HG02759 (cell line): Measurements from ENCODE around the gene CAPN9.
"Not testable (repeated sequence)": the region's sequence is repeated elsewhere in the genome, so short reads cannot be mapped to it uniquely, and the experiment has no call there.

ENCODE experiments used
- ATAC-seq: cut with Tn5 transposase; IDR thresholded peaks from one replicate; pipeline ENCODE4 v1.9.1; 2021; ENCODE audit warnings: mild to moderate bottlenecking, moderate library complexity; ENCODE audit not compliant: unreplicated experiment

CAPN9 gene, protein sequence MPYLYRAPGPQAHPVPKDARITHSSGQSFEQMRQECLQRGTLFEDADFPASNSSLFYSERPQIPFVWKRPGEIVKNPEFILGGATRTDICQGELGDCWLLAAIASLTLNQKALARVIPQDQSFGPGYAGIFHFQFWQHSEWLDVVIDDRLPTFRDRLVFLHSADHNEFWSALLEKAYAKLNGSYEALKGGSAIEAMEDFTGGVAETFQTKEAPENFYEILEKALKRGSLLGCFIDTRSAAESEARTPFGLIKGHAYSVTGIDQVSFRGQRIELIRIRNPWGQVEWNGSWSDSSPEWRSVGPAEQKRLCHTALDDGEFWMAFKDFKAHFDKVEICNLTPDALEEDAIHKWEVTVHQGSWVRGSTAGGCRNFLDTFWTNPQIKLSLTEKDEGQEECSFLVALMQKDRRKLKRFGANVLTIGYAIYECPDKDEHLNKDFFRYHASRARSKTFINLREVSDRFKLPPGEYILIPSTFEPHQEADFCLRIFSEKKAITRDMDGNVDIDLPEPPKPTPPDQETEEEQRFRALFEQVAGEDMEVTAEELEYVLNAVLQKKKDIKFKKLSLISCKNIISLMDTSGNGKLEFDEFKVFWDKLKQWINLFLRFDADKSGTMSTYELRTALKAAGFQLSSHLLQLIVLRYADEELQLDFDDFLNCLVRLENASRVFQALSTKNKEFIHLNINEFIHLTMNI

DNA sequence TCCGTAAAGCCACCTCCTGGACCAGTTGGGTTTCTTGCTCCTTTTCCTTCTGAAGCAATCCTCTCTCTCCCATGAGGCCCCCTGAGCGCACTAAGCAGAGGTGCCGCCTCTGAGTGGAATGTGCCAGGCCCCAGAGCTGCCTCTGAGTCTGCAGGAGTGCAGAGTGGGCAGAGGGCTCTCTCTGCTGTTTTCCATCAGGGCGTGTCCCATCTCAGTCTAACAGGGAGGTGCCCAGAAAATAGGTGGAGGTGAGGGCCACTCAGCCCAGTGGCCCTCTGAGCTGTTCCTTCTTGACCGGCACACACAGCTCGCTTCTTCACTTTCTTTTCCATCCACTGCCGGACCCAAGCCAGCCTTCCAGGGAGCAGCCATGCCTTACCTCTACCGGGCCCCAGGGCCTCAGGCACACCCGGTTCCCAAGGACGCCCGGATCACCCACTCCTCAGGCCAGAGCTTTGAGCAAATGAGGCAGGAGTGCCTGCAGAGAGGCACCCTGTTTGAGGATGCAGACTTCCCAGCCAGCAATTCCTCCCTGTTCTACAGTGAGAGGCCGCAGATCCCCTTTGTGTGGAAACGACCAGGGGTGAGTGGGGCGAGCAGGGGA is at the start of gene CAPN9:
CAPN9 (plus strand) TSS at position 262 of the 604 bp plus-strand sequence; CDS start at position 371, 109 bp downstream.
- no peak for ATAC-seq

DNA sequence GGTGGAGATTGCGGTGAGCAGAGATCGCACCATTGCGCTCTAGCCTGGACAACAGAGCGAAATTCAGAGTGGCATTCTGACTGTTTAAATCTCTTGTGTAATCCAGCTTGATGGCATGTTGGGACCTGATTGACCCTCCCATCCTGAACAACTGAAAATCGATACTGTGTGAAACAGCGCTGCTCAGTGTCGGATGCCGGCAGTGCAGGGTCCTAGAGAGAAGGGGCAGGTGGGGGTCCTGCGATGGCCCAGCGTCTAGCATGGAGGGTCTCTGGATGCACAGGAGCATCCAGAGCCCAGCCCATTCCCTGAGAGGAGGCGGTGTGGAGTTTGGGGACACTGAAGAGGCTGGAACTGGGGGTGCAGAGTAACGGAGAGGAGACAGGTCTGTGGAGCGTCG is 49.1 kb upstream of the CAPN9 start:
- ATAC-seq, result no peak

DNA sequence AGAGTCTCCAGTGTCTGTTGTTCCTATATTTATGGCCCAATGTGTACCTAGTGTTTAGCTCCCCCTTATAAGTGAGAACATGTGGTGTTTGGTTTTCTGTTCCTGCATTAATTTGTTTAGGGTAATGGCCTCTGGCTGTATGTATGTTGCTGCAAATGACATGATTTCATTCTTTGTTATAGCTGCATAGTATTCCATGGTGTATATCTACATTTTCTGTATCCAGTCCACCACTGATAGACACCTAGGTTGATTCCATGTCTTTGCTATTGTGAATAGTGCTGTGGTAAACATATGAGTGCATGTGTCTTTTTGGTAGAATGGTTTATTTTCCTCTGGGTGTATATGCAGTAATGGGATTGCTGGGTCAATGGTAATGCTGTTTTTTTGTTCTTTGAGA is 48.2 kb upstream of the CAPN9 start:
- ATAC-seq, result not testable (repeated sequence)

DNA sequence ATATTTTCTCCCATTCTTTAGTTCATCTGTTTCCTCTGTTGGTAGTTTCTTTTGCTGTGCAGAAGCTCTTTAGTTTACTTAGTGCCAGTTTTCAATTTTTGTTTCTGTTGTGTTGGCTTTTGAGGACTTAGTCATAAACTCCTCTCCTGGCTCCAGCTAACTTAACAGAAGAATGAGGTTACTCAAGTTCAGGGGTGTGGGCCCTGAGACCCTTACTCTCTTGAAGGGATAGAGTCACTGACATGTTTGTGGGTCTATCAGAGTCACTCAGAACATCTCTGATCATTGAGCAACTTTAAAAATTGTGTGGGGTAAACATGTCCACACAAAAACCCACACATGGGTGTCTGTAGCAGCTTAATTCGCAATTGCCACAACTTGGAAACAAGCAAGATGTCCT is 47.5 kb upstream of the CAPN9 start:
- ATAC-seq, result no peak

DNA sequence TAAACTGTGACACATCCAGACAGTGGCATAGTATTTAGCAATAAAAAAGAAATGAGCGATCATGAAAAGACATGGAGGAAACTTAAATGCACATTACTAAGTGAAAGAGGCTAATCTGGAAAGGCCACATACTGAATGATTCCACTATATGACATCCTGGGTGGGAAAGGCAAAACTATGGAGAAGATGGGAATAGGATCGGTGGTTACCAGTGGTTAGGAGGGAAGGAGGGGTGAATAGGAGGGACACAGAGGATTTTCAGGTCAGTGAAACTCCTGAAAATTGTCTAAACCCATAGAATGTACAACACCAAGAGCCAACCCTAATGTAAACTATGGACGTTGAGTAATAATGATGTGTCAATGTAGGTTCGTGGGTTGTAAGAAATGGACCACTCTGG is 47.1 kb upstream of the CAPN9 start:
- no peak for ATAC-seq

DNA sequence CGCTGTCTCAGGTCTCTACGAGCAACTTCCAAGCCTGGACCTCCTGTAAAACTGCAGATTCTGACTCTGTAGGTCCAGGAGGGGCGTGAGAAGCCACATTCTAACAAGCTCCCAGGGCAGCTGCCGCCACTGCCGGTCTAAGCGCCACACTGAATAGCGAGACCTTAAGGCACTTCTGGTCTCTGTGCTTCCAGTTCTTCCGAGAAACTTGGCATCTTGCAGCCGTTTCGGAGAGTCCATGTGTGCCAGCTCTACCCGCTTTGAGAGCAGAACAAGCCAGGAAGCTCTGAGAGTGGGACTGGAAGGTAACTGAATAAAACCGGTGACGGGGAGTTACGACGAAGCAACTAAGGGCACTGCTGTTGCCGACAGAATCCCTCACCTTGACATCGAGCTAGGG is 45.8 kb upstream of the CAPN9 start:
- no peak for ATAC-seq

DNA sequence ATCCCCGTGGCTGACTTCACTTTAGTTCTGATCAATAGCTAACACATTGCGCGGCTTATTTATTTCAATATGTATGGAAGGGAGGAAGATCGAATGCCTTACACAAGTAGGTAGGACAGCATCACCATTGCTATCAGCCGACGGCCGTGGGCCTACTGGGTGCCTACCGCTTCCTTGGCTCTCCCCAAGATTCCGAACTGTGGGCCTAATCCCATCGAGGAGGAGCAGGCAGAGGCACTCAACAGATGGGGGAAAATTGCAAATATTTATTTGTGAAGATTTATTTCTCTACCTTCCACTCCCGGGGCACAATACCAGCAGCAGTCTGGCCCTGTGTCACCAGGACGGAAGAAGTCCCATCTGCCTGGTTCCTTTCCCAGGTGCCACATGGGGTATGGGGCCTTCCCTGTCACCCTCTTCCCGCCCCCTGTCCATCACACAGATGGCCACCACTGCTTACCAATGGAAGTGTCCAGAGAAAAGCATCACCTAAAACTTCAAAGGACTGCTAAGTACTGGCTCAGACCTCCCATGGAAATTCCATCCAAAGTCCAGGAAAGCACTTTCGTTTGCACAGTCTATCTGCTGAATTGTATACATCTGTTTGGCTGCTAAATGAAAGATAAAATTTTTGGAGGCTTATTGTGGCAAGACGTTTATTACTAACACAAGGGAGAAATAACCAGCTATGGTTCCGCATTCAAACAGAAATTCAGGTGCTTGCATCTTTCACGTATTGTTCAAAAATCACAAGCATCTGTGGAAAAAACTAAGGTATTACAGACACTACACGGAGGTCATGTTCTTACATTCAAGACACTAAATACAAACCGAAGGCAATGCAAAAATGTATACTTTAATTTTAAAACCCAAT is 45.1 kb upstream of the CAPN9 start:
- ATAC-seq, result no peak

DNA sequence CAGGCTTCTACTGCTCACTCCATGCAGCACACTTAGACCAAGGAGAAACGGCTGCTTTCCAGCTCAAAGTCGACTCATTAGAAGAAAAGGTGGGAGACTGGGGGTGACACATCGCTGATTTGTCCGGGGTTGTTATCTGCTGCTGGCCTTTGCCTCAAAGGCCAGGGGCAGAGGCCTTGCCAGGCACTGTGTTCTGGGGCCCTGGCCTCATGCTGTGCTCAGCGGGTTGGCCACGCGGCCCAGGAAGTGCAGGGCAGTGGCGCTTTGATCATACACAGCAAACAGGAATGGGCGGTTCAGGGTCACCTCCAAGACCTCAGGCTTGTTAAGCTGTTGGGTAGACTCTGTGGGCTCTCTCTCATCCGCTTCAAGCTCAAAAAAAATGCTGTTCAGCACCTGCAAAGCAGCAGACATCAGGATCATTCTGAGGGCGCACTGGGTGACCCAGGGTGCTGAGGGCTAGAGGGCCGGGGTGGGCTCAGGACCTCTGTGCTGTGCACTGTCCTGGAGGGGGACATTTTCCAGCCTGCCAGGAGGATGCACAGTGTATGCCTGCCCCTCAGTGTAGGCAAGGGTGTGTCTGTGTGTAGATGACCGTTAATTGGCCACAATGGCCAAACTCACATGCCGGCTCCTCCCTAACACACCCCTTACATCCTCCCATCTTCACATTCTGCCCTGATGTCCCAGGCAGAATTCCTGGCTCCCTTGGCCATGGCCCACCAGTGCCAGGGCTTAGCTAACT is 44.1 kb upstream of the CAPN9 start:
- ATAC-seq, result no peak

DNA sequence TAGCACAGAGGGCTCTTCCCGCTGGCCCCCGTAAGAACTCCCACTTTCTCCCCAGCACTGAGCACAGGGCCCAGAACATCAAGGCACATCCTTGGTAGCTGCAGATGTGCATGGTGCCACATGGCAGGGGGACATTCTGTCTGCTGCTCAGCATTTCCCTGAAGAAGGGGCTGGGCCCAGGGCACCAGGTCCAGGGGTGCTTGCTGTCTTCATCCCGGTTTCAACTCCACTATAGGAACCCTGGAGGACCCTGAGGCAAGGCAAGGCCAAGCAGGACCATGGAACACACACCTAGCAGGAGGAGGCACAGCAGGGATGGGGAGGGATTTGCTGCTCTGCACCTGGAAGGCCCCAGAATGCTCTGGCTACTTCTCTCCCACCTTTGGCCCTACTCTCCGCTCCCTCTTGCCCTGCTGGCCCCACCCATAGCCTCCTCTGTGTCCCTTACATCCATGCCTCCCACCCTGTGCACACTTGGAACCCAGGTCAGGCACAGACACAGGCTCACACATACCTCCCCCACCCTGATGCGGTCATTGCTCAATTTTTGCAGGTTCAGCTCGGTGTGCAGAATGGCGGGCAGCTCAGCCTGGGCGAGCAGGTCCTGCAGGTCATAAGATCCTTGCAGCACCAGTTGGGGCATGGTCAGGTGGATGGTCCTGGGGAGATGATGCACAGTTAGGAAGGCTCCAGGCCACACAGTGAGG is 43.4 kb upstream of the CAPN9 start:
- no peak for ATAC-seq

DNA sequence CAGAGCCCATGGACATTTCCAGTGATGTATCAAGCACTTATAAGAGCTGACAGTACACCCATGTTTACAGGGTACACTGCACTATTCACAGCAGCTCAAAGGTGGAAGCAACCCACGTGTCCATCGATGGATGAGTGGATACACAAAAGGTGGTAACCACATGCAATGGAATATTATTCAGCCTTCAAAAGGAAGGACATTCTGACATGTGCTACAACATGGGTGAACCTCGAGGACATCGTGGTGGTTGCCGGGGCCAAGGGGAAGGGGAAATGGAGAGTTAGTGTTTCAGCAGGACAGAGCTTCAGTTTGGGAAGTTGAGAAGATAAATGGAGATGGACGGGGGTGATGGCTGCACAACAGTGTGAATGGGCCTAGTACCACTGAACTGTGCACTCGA is 42.4 kb upstream of the CAPN9 start:
- no peak for ATAC-seq

DNA sequence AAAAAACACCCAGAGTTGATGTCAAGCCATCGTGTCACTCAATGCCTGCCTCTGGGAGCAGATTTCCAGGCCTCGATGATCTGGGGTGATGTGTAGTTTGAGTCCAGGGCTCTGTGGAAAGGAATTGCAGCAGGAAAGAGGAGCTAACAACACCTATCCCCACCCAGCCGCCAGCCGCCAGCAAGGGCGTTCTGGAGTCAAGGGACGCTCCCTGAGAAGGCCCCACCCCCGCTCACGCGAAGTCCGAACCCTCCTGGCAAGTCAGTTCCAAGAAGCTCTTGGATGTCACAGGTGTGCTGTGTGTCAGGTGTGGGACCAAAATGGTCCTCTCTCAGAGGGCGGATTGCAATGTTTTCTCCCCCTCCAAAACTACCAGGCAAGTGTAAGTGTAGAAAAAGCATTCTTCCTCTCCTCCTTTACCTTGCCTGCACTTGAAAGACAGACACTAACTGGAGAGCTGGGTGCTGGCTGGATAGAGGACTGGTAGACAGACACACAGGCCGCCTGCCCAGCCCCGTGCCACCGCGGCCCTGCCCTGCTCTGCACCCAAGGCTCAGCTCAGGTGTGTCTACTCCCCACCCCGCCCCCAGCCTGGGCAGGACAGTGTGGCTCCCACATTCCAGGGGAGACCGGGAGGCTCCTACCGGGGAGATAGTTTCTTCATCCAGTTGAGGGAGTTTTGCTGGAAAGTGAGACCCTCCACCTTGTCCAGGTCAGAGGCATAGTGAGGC is 41.7 kb upstream of the CAPN9 start:
- no peak for ATAC-seq

DNA sequence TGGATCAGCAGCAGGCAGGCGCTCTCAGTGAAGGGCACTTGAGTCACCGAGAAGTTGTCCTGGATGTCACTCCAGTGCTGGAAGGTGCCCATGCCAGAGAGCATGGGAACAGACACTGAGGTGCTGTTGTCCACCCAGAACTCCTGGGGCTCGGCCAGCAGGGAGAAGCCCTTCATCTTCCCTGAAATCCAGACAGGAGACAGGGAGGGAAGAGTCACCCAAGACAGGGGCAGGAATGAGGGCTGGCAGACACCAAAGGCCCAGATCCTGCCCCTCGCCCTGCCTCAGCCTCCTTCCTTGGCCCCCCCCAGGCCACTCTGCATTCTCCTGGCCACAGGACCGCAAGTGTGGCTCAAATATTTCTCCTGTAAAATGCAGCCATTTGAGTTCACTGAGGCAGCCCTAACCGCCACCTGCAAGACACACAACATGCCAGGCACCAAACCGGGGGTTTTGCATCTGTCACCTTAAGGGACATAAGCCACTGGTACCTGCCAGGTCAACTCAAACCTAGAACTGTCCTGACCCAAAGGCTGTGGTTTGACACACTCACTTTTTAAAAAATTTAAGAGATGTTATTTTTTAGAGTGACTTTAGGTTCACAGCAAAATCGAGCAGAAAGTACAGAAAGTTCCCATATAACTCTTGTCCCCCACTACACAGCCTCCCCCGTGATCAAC is 41.0 kb upstream of the CAPN9 start:
- no peak for ATAC-seq

DNA sequence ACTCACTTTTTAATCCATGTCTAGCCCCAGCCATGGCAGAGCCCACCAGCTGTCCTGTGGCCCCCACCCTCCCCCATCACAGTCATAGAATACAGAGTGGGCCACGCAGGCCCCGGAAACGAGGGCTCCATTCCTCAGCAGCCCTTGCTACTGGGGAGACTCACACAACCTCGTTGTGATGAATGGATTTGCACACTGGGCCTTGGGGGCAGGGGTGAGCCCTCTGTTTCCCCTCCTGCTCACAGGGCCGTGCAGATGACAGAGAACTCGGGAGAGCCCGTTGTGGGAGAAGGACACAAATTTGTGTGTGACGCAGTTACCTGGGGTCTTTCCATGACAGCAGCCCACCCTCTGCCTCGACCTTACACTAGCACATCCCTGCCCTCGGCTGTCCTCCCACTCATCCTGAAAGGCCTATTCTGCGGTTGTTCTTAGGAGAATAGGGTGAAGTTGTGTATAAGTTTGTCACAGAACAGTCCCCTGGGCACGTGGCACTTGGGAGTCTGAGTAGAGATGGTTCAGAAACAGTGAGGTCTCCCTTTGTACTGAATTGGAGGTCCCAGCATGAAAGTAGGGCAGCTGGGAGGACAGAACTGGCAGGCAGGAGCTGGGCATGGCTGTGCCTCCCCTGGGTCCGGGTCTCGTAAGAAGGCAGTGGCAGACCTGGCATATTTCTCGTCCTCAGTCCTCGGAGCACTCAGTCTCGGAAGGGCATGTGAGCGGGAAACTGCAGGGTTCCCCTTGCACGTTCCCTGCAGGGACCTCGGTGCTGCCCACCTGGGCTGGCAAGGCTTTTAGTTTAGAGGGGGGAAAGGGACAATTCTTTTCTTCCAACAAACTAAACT is 40.1 kb upstream of the CAPN9 start:
- no peak for ATAC-seq

DNA sequence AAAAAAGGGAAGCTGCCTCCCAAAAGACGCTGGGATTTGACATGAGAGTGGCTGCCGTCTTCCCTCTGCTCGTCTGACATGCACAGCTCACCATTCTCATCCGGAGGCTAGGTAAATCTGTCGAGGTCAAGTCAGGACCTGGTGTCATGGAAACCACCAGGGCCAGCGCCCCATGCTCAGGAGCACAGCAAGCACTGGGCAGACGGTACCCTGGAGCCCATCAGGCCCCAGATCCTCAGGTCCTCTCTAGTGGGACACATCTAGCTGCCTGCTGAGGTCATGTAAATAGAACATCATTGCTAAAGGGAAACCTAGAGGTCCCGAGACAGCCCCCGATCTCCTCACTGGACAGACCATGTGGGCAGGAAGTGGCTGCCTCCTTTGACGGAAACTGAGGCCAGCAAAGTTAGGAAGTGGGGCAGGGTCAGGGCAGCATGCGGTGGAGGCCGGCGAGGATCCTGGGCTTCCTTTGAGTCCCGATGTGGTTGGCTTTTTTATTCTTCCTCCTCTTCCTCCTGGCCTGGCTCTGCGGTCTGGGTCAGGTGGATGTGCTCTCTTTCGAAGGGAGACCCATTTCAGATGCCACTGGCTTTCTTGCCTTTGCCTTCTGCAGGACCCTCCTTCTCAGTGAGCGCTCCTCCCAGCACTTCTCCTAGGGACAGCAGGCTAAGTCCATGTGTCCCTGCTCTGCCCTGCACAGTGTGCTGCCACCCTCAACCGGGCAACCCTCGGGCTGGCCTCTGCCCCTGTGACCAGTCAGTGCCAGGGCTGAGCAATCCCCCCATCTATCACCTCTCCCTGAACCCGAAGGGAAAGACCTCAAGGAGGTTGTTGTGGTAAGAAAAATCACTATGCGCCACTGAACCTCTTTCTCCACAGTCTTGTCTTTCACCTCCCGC is 39.2 kb upstream of the CAPN9 start:
- ATAC-seq, result no peak

DNA sequence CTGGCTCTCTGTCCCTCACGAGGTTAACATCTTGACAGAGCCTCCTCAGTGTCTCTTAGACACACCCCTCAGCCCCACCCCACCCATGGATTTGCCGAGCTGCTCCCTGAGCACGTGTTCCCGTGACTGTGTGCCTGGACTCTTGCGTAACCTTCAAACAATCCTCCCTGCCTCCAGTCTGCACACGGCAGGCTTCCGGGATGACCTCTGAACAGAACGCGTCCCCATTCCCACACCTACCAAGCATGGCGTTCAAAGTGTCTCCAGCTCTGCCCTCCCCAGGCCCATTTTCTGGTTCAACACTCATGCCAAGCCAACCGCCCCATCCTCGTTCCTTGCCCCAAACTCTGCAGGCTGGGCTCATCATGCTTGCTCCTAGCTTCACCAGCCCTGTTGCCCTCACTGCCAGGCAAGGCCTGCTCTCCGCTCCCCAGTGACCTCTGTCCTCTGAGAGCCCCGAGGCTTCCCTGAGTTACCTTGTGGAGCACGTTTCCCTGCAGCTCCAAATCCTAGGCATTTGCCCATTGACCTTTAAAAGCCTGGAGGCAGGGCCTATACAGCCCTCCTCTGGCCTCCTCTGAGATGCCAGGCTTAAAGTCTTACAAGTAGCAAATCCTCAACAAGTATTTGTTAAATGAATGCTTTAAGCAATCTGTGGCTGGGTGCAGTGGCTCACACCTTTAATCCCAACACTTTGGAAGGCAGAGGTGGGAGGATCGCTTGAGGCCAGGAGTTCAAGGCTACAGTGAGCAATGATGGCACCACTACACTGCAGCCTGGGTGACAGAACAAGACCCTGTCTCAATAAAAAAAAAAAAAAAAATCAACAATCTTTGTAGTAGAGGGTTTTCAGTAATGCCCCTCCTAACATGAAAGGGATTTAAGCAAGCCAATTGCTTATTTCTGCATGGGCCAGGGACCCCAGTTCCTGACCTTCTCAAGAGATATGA is 38.3 kb upstream of the CAPN9 start:
- no peak for ATAC-seq
